ENCODE data around the gene HDAC9.

DNA sequence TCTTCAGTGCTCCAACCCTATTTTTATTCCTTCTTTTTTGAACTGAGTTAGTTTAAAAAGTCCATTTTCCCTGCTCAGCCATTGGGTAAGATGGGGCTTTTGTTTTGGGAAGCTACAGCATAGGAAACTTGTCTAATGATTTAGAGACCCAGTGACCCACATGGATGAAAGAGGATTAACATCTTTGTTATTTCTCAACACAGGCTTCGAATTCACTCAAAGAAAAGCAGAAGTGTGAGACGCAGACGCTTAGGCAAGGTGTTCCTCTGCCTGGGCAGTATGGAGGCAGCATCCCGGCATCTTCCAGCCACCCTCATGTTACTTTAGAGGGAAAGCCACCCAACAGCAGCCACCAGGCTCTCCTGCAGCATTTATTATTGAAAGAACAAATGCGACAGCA is 152.0 kb downstream of the HDAC9 start:
- no peak for TF ChIP-seq POLR2A (IDR thresholded peaks at IDR 0.05; ENCODE audit: low read depth)
- TF ChIP-seq, protein P1, sequence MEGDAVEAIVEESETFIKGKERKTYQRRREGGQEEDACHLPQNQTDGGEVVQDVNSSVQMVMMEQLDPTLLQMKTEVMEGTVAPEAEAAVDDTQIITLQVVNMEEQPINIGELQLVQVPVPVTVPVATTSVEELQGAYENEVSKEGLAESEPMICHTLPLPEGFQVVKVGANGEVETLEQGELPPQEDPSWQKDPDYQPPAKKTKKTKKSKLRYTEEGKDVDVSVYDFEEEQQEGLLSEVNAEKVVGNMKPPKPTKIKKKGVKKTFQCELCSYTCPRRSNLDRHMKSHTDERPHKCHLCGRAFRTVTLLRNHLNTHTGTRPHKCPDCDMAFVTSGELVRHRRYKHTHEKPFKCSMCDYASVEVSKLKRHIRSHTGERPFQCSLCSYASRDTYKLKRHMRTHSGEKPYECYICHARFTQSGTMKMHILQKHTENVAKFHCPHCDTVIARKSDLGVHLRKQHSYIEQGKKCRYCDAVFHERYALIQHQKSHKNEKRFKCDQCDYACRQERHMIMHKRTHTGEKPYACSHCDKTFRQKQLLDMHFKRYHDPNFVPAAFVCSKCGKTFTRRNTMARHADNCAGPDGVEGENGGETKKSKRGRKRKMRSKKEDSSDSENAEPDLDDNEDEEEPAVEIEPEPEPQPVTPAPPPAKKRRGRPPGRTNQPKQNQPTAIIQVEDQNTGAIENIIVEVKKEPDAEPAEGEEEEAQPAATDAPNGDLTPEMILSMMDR (IDR thresholded peaks at IDR 0.05), result no peak
